ENCODE results near the gene MPP3. TPM values are rescaled to one million over a fixed set of nuclear protein-coding genes. Genes with fewer than 3 reads are reported as not detected.

The MPP3 gene
- total and polyA plus RNA-seq, 10 of the 15 experiments (the other 5 are each of a cell fraction or from before 2014, with no cell fraction given): not detected

DNA sequence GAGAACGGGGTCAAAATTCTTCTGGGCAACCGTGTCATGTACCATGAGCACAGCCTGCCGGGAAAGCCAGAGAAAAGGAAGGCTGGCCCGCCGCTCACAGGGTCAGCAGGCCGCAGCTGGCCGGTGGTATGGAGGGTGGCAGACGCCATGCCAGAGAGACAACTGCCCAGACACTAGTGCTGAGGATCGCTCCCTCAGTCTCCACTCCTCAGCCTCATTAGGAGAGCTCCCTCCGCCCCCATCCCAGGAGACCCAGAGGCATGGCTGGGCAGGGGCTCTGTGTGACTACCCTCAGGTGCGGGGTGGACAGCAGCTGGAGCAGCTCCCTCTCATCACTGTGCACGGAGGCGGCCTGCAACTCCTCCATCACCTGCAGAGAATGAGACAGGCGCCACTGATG, 3.2 kb downstream of the MPP3 start:
- Histone ChIP-seq H3K79me2 (ENCODE audit: control insufficient read depth, insufficient read depth, low read length) (no peaks in the 10 kb centered on the region), H3K27me3 (replicated peaks in 1 of 2; ENCODE audit: control insufficient read depth in 2 of 2, insufficient read depth in 2 of 2, low read length in 1 of 2) (peaks cover 11% of the 10 kb centered on the region in 2 experiments), H2AFZ (ENCODE audit: control insufficient read depth, low read depth, low read length) (no peak overlapping the region), H3K36me3 (ENCODE audit: control insufficient read depth in 2 of 2, insufficient read depth in 2 of 2, low read length in 1 of 2) (no peaks in the 10 kb centered on the region), H3K4me2 (ENCODE audit: control insufficient read depth, insufficient read depth) (no peak overlapping the region), H3K4me3 (no peak overlapping the region), H3K27ac (ENCODE audit: control insufficient read depth, insufficient read depth) (no peak overlapping the region), H3K9ac (ENCODE audit: control insufficient read depth, insufficient read depth, low read length) (no peak overlapping the region), H3K9me3 (replicated peaks; ENCODE audit: control insufficient read depth, insufficient read depth, low read length) (no peaks in the 10 kb centered on the region), H3K4me1 (ENCODE audit: control insufficient read depth, insufficient read depth, low read length) (no peaks in the 10 kb centered on the region), H4K20me1 (ENCODE audit: control insufficient read depth, insufficient read depth) (no peaks in the 10 kb centered on the region)
- 53% methylated on average over 12 of the region's 14 CpGs for WGBS (ENCODE audit: insufficient coverage, insufficient replicate concordance, low lambda C conversion rate, missing lambda C conversion rate)
- ATAC-seq (no peak), FAIRE-seq (no peak), DNase-seq (ENCODE audit: low read depth, low spot score) (no peak)
- SMC1A ChIA-PET (ENCODE audit: uncharacterized antibody, unreplicated experiment): no interaction called here
- RAD21 ChIA-PET (ENCODE audit: unreplicated experiment): interaction anchor here (1.2 kb wide), 1 partner anchor 16 kb away, joined by 3 read pairs; no protein-coding TSS in a partner anchor
- POLR2A ChIA-PET: no interaction called here
- BruUV-seq (replicated peaks): no TSS peak
- intact Hi-C loops (cut with micrococcal nuclease; ENCODE audit: unreplicated experiment) (no loop called here), in situ Hi-C loops (cut with MboI) (no loop called here)
- CTCF ChIA-PET: interaction anchor here (1.0 kb wide), 1 partner anchor 13 kb away, joined by 3 read pairs; no protein-coding TSS in a partner anchor
- TF ChIP-seq CEBPB (IDR thresholded peaks at IDR 0.05; ENCODE audit: borderline replicate concordance in 1 of 2, low read depth in 2 of 2, low read length in 2 of 2) (no peak), POLR2AphosphoS2 (IDR thresholded peaks at IDR 0.05; ENCODE audit: low read depth, low read length) (no peak), GATAD2B (conservative IDR thresholded peaks at IDR 0.05; ENCODE audit: low read depth) (no peak), SUZ12 (IDR thresholded peaks at IDR 0.05; ENCODE audit: unreplicated experiment) (no peak), IRF4 (IDR thresholded peaks at IDR 0.05; ENCODE audit: low read depth, low read length) (no peak), GABPA (IDR thresholded peaks at IDR 0.05; ENCODE audit: low read depth) (no peak), RELA (IDR thresholded peaks at IDR 0.05; ENCODE audit: borderline replicate concordance, partially characterized antibody) (no peak), ZBTB4 (CRISPR knock-in tag; IDR thresholded peaks at IDR 0.05) (no peak), STAT1 (conservative IDR thresholded peaks at IDR 0.05) (no peak), KAT2A (conservative IDR thresholded peaks at IDR 0.05; ENCODE audit: control insufficient read depth, low read depth, low read length) (no peak), RFX5 (IDR thresholded peaks at IDR 0.05; ENCODE audit: low read depth, low read length) (no peak), SIN3A (IDR thresholded peaks at IDR 0.05; ENCODE audit: low read depth, low read length) (no peak), HDAC6 (IDR thresholded peaks at IDR 0.05; ENCODE audit: unreplicated experiment) (no peak), MEF2B (IDR thresholded peaks at IDR 0.05; ENCODE audit: partially characterized antibody, poor library complexity, severe bottlenecking) (no peak)
- TF ChIP-seq, protein P1, sequence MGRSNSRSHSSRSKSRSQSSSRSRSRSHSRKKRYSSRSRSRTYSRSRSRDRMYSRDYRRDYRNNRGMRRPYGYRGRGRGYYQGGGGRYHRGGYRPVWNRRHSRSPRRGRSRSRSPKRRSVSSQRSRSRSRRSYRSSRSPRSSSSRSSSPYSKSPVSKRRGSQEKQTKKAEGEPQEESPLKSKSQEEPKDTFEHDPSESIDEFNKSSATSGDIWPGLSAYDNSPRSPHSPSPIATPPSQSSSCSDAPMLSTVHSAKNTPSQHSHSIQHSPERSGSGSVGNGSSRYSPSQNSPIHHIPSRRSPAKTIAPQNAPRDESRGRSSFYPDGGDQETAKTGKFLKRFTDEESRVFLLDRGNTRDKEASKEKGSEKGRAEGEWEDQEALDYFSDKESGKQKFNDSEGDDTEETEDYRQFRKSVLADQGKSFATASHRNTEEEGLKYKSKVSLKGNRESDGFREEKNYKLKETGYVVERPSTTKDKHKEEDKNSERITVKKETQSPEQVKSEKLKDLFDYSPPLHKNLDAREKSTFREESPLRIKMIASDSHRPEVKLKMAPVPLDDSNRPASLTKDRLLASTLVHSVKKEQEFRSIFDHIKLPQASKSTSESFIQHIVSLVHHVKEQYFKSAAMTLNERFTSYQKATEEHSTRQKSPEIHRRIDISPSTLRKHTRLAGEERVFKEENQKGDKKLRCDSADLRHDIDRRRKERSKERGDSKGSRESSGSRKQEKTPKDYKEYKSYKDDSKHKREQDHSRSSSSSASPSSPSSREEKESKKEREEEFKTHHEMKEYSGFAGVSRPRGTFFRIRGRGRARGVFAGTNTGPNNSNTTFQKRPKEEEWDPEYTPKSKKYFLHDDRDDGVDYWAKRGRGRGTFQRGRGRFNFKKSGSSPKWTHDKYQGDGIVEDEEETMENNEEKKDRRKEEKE (IDR thresholded peaks at IDR 0.05): no peak
- TF ChIP-seq, protein P2, sequence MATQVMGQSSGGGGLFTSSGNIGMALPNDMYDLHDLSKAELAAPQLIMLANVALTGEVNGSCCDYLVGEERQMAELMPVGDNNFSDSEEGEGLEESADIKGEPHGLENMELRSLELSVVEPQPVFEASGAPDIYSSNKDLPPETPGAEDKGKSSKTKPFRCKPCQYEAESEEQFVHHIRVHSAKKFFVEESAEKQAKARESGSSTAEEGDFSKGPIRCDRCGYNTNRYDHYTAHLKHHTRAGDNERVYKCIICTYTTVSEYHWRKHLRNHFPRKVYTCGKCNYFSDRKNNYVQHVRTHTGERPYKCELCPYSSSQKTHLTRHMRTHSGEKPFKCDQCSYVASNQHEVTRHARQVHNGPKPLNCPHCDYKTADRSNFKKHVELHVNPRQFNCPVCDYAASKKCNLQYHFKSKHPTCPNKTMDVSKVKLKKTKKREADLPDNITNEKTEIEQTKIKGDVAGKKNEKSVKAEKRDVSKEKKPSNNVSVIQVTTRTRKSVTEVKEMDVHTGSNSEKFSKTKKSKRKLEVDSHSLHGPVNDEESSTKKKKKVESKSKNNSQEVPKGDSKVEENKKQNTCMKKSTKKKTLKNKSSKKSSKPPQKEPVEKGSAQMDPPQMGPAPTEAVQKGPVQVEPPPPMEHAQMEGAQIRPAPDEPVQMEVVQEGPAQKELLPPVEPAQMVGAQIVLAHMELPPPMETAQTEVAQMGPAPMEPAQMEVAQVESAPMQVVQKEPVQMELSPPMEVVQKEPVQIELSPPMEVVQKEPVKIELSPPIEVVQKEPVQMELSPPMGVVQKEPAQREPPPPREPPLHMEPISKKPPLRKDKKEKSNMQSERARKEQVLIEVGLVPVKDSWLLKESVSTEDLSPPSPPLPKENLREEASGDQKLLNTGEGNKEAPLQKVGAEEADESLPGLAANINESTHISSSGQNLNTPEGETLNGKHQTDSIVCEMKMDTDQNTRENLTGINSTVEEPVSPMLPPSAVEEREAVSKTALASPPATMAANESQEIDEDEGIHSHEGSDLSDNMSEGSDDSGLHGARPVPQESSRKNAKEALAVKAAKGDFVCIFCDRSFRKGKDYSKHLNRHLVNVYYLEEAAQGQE (IDR thresholded peaks at IDR 0.05; ENCODE audit: low read depth, low read length): no peak

Measured in GM12878 (cell line).